ENCODE data around the gene ANO10. TPM values are rescaled to one million over a fixed set of nuclear protein-coding genes. Genes with fewer than 3 reads are reported as not detected.
A peak's percentile ranks its signal among the peaks of the same experiment; 100 is the strongest.

The ANO10 gene
- total and polyA plus RNA-seq, 7 experiments from 2014 or later: 6.1 to 13.6 (median 9.3) TPM

DNA sequence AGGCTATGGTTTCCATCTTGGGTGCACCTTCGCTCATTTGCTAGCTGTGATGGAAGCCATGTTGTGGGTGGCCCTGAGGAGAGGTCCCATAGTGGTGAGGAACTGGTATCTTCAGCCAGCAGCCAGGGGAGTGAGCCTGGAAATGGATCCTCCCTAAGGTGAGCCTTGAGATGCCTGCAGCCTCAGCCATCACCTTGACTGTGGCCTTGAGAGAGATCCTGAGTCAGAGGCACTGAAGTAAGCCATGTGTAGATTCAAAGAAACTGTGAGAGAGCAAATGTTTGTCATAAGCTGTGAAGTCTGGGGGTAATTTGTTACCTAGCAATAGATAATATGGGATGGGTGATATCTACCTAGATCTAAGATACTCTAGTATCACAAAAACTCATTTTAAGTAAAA, 230.2 kb downstream of the ANO10 start:
- ChIA-PET CTCF (interaction anchor here (1.7 kb wide), 1 partner anchor 13 kb away, joined by 4 read pairs; no protein-coding TSS in a partner anchor), POLR2A (interaction anchor here (1.1 kb wide), 1 partner anchor 9 kb away, joined by 3 read pairs; no protein-coding TSS in a partner anchor)
- no peaks in the 10 kb centered on the region for H3K27me3 ChIP-seq (ENCODE audit: control insufficient read depth in 2 of 2, insufficient read depth in 2 of 2, low read length in 2 of 2)
- H3K36me3 ChIP-seq (ENCODE audit: control insufficient read depth in 2 of 3, insufficient read depth in 3 of 3, low read length in 3 of 3): no peaks in the 10 kb centered on the region
- intact Hi-C loops (cut with micrococcal nuclease): loop anchor here (5.0 to 10.0 kb wide), 2 partner anchors 231 to 587 kb away; partner anchors contain the start of genes ACKR2 (in 1 of the 2), ANO10 (in 1 of the 2) and HIGD1A (in 1 of the 2)
- no peak overlapping the region for H3K4me3 Mint-ChIP-seq
- ATAC-seq (no peak), DNase-seq (no peak)
- no peak overlapping the region for H3K27ac ChIP-seq (ENCODE audit: low read depth, low read length)
- peaks cover 0 to 10% (median 0%) of the 10 kb centered on the region in 11 donors for H3K9me3 Mint-ChIP-seq
- H3K27ac Mint-ChIP-seq: peak overlapping the region in 8 of 9 donors; percentile 85 to 97 (median 94)
- H3K27me3 Mint-ChIP-seq: no peaks in the 10 kb centered on the region
- no peaks in the 10 kb centered on the region for H3K9me3 ChIP-seq (ENCODE audit: control insufficient read depth in 2 of 3, low read length in 3 of 3)
- peaks cover 36 to 69% (median 61%) of the 10 kb centered on the region in 7 donors for H3K4me1 Mint-ChIP-seq
- H3K36me3 Mint-ChIP-seq: peaks cover 0 to 9% (median 0%) of the 10 kb centered on the region in 5 donors
- H3K4me3 ChIP-seq (ENCODE audit: low read length): no peak overlapping the region
- H3K4me1 ChIP-seq (ENCODE audit: control insufficient read depth in 2 of 2, insufficient read depth in 2 of 2, low read length in 2 of 2): peaks cover 30 to 39% of the 10 kb centered on the region in 2 donors

- DNase-seq (no peak), ATAC-seq (no peak)
- H3K4me3 ChIP-seq (ENCODE audit: low read length): peak overlapping the region; percentile 18
- H3K9me3 ChIP-seq (ENCODE audit: control insufficient read depth in 2 of 3, low read length in 3 of 3): no peaks in the 10 kb centered on the region
- Mint-ChIP-seq H3K9me3 (peaks cover 0 to 10% (median 0%) of the 10 kb centered on the region in 11 donors), H3K27ac (peak overlapping the region; percentile 85 to 97 (median 94)), H3K36me3 (peaks cover 0 to 10% (median 0%) of the 10 kb centered on the region in 5 donors), H3K4me1 (peaks cover 40 to 78% (median 69%) of the 10 kb centered on the region in 7 donors), H3K27me3 (peaks cover 0 to 7% (median 0%) of the 10 kb centered on the region in 5 donors), H3K4me3 (peak overlapping the region; percentile 45 to 81 (median 58))
- intact Hi-C loops (cut with micrococcal nuclease): loop anchor here (5.0 to 10.0 kb wide), 2 partner anchors 232 to 585 kb away; partner anchors contain the start of genes ACKR2 (in 1 of the 2), ANO10 (in 1 of the 2) and HIGD1A (in 1 of the 2)
- H3K4me1 ChIP-seq (ENCODE audit: control insufficient read depth in 2 of 2, insufficient read depth in 2 of 2, low read length in 2 of 2): peaks cover 30 to 39% of the 10 kb centered on the region in 2 donors
- ChIA-PET POLR2A (interaction anchor here (0.6 to 3.1 kb wide), 7 partner anchors 21 to 112 kb away, joined by 3 to 15 read pairs (median 6); partner anchors contain the start of gene SNRK), CTCF (interaction anchor here (1.5 to 2.3 kb wide), 2 partner anchors 93 to 228 kb away, joined by 3 to 13 read pairs; no protein-coding TSS in a partner anchor)
- peak overlapping the region; percentile 50 for H3K27ac ChIP-seq (ENCODE audit: low read depth, low read length)
- no peaks in the 10 kb centered on the region for H3K36me3 ChIP-seq (ENCODE audit: control insufficient read depth in 2 of 3, insufficient read depth in 3 of 3, low read length in 3 of 3)
- no peaks in the 10 kb centered on the region for H3K27me3 ChIP-seq (ENCODE audit: control insufficient read depth in 2 of 2, insufficient read depth in 2 of 2, low read length in 2 of 2)
These were observed 231.6 kb downstream of the ANO10 start for GRCh38 chr3:43390255-43390588.

GRCh38 chr3:43389388-43390254, 232.2 kb downstream of the ANO10 start:
- Mint-ChIP-seq H3K36me3 (peaks cover 0 to 16% (median 0%) of the 10 kb centered on the region in 5 donors), H3K27ac (peak overlapping the region; percentile 85 to 97 (median 94)), H3K9me3 (peaks cover 0 to 12% (median 0%) of the 10 kb centered on the region in 11 donors), H3K4me1 (peaks cover 40 to 83% (median 70%) of the 10 kb centered on the region in 7 donors), H3K4me3 (peak overlapping the region in 9 of 10 donors; percentile 48 to 81 (median 60)), H3K27me3 (peaks cover 0 to 12% (median 0%) of the 10 kb centered on the region in 5 donors)
- peak overlapping the region; percentile 18 for H3K4me3 ChIP-seq (ENCODE audit: low read length)
- CTCF ChIA-PET: interaction anchor here (0.6 to 2.3 kb wide), 13 partner anchors 9 to 428 kb away, joined by 3 to 13 read pairs (median 3); no protein-coding TSS in a partner anchor
- POLR2A ChIA-PET: interaction anchor here (0.6 to 3.1 kb wide), 21 partner anchors 9 to 455 kb away, joined by 3 to 15 read pairs (median 4); partner anchors contain the start of gene SNRK
- peak; percentile 98 for ATAC-seq
- H3K9me3 ChIP-seq (ENCODE audit: control insufficient read depth in 2 of 3, low read length in 3 of 3): no peaks in the 10 kb centered on the region
- intact Hi-C loops (cut with micrococcal nuclease): loop anchor here (1.0 to 10.0 kb wide), 10 partner anchors 11 to 585 kb away; partner anchors contain the start of genes ACKR2 (in 1 of the 2), ANO10 (in 1 of the 2), HIGD1A (in 1 of the 2) and SNRK (in 1 of the 2)
- DNase-seq: peak in 8 of 9 donors; percentile 58 to 91 (median 85)
- peaks cover 30 to 39% of the 10 kb centered on the region in 2 donors for H3K4me1 ChIP-seq (ENCODE audit: control insufficient read depth in 2 of 2, insufficient read depth in 2 of 2, low read length in 2 of 2)
- no peaks in the 10 kb centered on the region for H3K27me3 ChIP-seq (ENCODE audit: control insufficient read depth in 2 of 2, insufficient read depth in 2 of 2, low read length in 2 of 2)
- peak overlapping the region; percentile 50 for H3K27ac ChIP-seq (ENCODE audit: low read depth, low read length)
- H3K36me3 ChIP-seq (ENCODE audit: control insufficient read depth in 2 of 3, insufficient read depth in 3 of 3, low read length in 3 of 3): no peaks in the 10 kb centered on the region

DNA sequence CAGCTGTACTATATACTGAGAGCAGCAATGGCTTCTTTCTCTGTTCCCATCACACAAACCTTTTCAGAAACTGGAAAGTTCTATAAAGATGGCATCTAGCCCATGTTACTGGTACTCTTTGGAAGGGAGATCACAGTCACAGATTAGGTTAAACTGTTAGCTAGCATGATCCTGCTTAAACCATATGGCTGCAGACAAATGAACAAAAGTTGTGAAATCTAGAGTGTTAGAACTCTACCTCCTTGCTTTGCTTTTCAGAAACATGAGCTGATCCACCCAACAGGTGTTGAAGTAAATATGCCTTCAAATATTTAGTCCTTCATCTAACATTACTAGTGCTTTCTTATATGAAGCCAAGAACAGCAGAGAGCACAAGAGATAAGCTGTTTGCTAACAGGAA, 232.9 kb downstream of the ANO10 start:
- peak overlapping the region in 9 of 10 donors; percentile 24 to 81 (median 60) for H3K4me3 Mint-ChIP-seq
- Histone ChIP-seq H3K4me1 (ENCODE audit: control insufficient read depth in 2 of 2, insufficient read depth in 2 of 2, low read length in 2 of 2) (peaks cover 30 to 39% of the 10 kb centered on the region in 2 donors), H3K4me3 (ENCODE audit: low read length) (no peak overlapping the region), H3K27me3 (ENCODE audit: control insufficient read depth in 2 of 2, insufficient read depth in 2 of 2, low read length in 2 of 2) (no peaks in the 10 kb centered on the region), H3K27ac (ENCODE audit: low read depth, low read length) (peak overlapping the region; percentile 50), H3K9me3 (ENCODE audit: control insufficient read depth in 2 of 3, low read length in 3 of 3) (no peaks in the 10 kb centered on the region), H3K36me3 (ENCODE audit: control insufficient read depth in 2 of 3, insufficient read depth in 3 of 3, low read length in 3 of 3) (no peaks in the 10 kb centered on the region)
- ChIA-PET CTCF (interaction anchor here (0.5 to 2.3 kb wide), 15 partner anchors 9 to 427 kb away, joined by 3 to 13 read pairs (median 4); no protein-coding TSS in a partner anchor), POLR2A (interaction anchor here (0.6 to 3.1 kb wide), 22 partner anchors 9 to 821 kb away, joined by 3 to 15 read pairs (median 4); partner anchors contain the start of gene SNRK)
- intact Hi-C loops (cut with micrococcal nuclease): loop anchor here (1.0 to 5.0 kb wide), 8 partner anchors 11 to 209 kb away; partner anchors contain the start of gene SNRK (in 1 of the 2)
- peaks cover 40 to 81% (median 64%) of the 10 kb centered on the region in 7 donors for H3K4me1 Mint-ChIP-seq
- ATAC-seq: no peak
- peaks cover 0 to 17% (median 0%) of the 10 kb centered on the region in 5 donors for H3K36me3 Mint-ChIP-seq
- H3K9me3 Mint-ChIP-seq: peaks cover 0 to 14% (median 0%) of the 10 kb centered on the region in 11 donors
- peak overlapping the region; percentile 85 to 97 (median 94) for H3K27ac Mint-ChIP-seq
- peak in 3 of 9 donors; percentile 20 to 27 (median 25) for DNase-seq
- peaks cover 0 to 16% (median 0%) of the 10 kb centered on the region in 5 donors for H3K27me3 Mint-ChIP-seq

DNA sequence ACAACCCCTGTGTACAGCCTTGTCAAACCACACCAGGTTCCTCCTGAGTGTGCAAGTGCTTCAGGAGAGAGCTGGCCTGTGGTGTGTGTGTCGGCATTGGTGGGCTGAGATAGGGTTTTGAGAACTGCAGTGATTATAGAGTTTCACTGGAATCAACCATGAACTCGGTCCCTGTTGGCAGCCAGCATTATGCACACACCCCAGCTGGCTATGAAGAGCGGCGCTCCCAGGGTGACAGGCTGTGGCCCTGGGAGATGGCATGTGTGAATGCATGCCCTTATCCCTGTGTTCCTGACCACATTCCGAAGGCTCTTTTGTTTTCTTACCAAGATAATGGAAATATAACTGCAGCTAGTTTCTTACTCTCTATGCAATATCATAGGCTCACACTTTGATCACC, 233.6 kb downstream of the ANO10 start:
- DNase-seq: no peak
- H3K27ac Mint-ChIP-seq: peak overlapping the region in 8 of 9 donors; percentile 47 to 97 (median 92)
- peak overlapping the region in 4 of 10 donors; percentile 0 to 75 (median 48) for H3K4me3 Mint-ChIP-seq
- Histone ChIP-seq H3K36me3 (ENCODE audit: control insufficient read depth in 2 of 3, insufficient read depth in 3 of 3, low read length in 3 of 3) (no peaks in the 10 kb centered on the region), H3K27me3 (ENCODE audit: control insufficient read depth in 2 of 2, insufficient read depth in 2 of 2, low read length in 2 of 2) (no peaks in the 10 kb centered on the region), H3K9me3 (ENCODE audit: control insufficient read depth in 2 of 3, low read length in 3 of 3) (no peaks in the 10 kb centered on the region), H3K27ac (ENCODE audit: low read depth, low read length) (no peak overlapping the region), H3K4me1 (ENCODE audit: control insufficient read depth in 2 of 2, insufficient read depth in 2 of 2, low read length in 2 of 2) (peaks cover 30 to 39% of the 10 kb centered on the region in 2 donors), H3K4me3 (ENCODE audit: low read length) (no peak overlapping the region)
- intact Hi-C loops (cut with micrococcal nuclease): loop anchor here (2.0 to 5.0 kb wide), 2 partner anchors 114 to 115 kb away; no protein-coding TSS in a partner anchor
- peaks cover 0 to 16% (median 0%) of the 10 kb centered on the region in 5 donors for H3K27me3 Mint-ChIP-seq
- peaks cover 0 to 10% (median 0%) of the 10 kb centered on the region in 11 donors for H3K9me3 Mint-ChIP-seq
- H3K36me3 Mint-ChIP-seq: peaks cover 0 to 13% (median 0%) of the 10 kb centered on the region in 5 donors
- peaks cover 37 to 74% (median 58%) of the 10 kb centered on the region in 7 donors for H3K4me1 Mint-ChIP-seq
- ATAC-seq: no peak
- ChIA-PET CTCF (interaction anchor here (0.5 to 2.3 kb wide), 5 partner anchors 10 to 226 kb away, joined by 4 to 13 read pairs (median 6); no protein-coding TSS in a partner anchor), POLR2A (interaction anchor here (0.6 to 3.1 kb wide), 8 partner anchors 8 to 135 kb away, joined by 3 to 15 read pairs (median 6); partner anchors contain the start of gene SNRK)
